ENCODE results near the gene CUX1.
"Not testable (repeated sequence)": the region's sequence is repeated elsewhere in the genome, so short reads cannot be mapped to it uniquely, and the experiment has no call there.

The CUX1 gene

GRCh38 chr7:102228935-102229334 lies 411.5 kb downstream of the CUX1 start:
- no peaks in the 10 kb centered on the region for H3K36me3 ChIP-seq (ENCODE audit: control insufficient read depth, insufficient read depth, low read length)
- no peaks in the 10 kb centered on the region for H3K9me3 ChIP-seq (ENCODE audit: control insufficient read depth, low read length)
- H3K4me3 ChIP-seq (ENCODE audit: low read length) = no peak overlapping the region
- no peaks in the 10 kb centered on the region for H3K27me3 ChIP-seq (ENCODE audit: control insufficient read depth, insufficient read depth, low read length)
- no peak overlapping the region for H3K9ac ChIP-seq (ENCODE audit: low read length)
- H3K4me1 ChIP-seq (ENCODE audit: control insufficient read depth, insufficient read depth, low read length) = no peaks in the 10 kb centered on the region

DNA sequence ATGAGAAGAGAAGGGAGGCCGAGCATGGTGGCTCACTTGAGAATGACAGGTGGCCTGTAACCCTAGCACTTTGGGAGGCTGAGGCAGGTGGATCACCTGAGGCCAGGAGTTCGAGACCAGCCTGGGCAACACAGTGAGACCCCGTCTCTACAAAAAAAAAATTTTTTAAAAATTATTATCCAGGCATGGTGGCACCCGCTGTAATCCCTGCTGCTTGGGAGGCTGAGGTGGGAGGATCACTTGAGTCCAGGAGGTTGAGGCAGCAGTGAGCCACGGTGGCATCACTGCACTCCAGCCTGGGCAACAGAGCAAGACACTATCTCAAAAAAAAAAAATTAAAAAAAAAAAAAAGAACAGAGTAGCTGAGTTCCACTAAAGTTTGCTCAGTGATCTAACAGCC lies 412.7 kb downstream of the CUX1 start:
- not testable (repeated sequence) for H3K27me3 ChIP-seq (ENCODE audit: control insufficient read depth, insufficient read depth, low read length); H3K9ac ChIP-seq (ENCODE audit: low read length); H3K4me1 ChIP-seq (ENCODE audit: control insufficient read depth, insufficient read depth, low read length); H3K4me3 ChIP-seq (ENCODE audit: low read length); H3K36me3 ChIP-seq (ENCODE audit: control insufficient read depth, insufficient read depth, low read length); H3K9me3 ChIP-seq (ENCODE audit: control insufficient read depth, low read length)

DNA sequence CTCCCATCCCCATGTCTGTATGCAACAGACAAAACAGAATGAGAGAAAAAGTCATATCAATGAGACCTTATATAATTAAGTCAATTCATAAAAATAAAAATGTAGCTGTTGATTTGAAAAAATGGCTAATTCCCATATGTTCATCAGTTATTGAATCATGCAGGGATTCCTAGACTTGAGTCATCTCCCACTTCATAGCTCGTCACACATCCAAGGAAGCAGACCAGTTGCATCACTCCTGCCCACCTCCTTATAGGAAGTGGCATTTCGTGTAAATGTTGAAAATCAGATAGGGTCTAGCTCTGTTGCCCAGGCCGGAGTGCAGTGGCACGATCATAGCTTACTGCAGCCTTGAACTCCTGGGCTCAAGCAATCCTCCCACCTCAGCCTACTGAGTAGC lies 413.2 kb downstream of the CUX1 start:
- no peaks in the 10 kb centered on the region for H3K27me3 ChIP-seq (ENCODE audit: control insufficient read depth, insufficient read depth, low read length)
- H3K4me3 ChIP-seq (ENCODE audit: low read length) = no peak overlapping the region
- no peaks in the 10 kb centered on the region for H3K36me3 ChIP-seq (ENCODE audit: control insufficient read depth, insufficient read depth, low read length)
- no peaks in the 10 kb centered on the region for H3K4me1 ChIP-seq (ENCODE audit: control insufficient read depth, insufficient read depth, low read length)
- no peaks in the 10 kb centered on the region for H3K9me3 ChIP-seq (ENCODE audit: control insufficient read depth, low read length)
- no peak overlapping the region for H3K9ac ChIP-seq (ENCODE audit: low read length)

- Histone ChIP-seq H3K9ac (ENCODE audit: low read length) (no peak overlapping the region), H3K36me3 (ENCODE audit: control insufficient read depth, insufficient read depth, low read length) (no peaks in the 10 kb centered on the region), H3K27me3 (ENCODE audit: control insufficient read depth, insufficient read depth, low read length) (no peaks in the 10 kb centered on the region), H3K4me1 (ENCODE audit: control insufficient read depth, insufficient read depth, low read length) (no peaks in the 10 kb centered on the region), H3K4me3 (ENCODE audit: low read length) (no peak overlapping the region), H3K9me3 (ENCODE audit: control insufficient read depth, low read length) (no peaks in the 10 kb centered on the region)
Measured at GRCh38 chr7:102232611-102233286, 415.3 kb downstream of the CUX1 start.

DNA sequence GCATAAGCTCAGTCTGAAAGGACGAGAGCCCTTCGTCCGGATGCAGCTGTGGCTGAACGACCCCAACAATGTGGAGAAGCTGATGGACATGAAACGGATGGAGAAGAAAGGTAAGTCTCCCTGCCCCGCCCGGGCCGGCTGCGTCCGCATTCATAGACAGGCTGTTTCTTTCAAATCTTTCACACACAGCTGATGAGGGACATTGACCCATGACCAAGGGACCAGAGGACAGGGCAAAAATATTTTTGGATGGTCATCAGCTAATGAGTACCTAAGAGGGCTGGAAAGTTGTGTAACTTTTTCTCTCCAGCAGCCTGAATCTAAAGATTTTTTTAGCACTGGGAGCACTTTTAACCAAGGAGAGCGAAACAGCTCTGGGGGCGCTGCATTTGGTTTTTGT lies 416.7 kb downstream of the CUX1 start:
- no peaks in the 10 kb centered on the region for H3K27me3 ChIP-seq (ENCODE audit: control insufficient read depth, insufficient read depth, low read length)
- H3K4me1 ChIP-seq (ENCODE audit: control insufficient read depth, insufficient read depth, low read length) = no peaks in the 10 kb centered on the region
- H3K4me3 ChIP-seq (ENCODE audit: low read length) = no peak overlapping the region
- H3K9me3 ChIP-seq (ENCODE audit: control insufficient read depth, low read length) = no peaks in the 10 kb centered on the region
- no peaks in the 10 kb centered on the region for H3K36me3 ChIP-seq (ENCODE audit: control insufficient read depth, insufficient read depth, low read length)
- H3K9ac ChIP-seq (ENCODE audit: low read length) = no peak overlapping the region

DNA sequence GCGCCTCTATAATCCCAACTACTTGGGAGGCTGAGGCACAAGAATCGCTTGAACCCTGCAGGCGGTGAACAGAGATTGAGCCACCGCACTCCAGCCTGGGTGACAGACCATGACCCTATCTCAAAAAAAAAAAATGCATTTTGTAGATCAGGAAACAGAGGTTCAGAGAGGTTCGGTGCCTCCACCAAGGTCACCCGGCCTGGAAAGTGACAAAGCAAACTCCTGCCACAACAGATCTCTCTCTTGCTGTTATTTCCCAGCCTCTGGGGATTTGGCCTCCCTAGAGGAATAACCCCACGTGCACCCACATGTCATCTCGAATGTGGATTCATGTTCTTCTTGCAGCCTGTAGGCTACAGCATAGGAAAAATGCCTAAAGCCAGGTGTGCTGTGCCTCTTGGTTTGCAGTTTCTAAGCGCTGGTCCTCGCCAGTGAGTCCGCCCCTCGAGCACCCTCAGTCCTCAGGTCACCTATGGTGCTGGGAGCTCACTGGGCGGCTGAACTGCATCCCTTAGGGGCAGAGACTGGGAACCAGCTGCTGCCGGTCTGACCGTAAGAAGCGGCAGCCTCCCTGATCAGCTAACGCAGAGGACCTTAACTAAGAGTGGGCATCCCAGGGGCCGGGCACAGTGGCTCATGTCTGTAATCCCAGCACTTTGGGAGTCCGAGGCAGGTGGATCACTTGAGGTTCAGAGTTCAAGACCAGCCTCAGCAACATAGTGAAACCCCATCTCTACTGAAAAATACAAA lies 417.6 kb downstream of the CUX1 start:
- Histone ChIP-seq H3K36me3 (ENCODE audit: control insufficient read depth, insufficient read depth, low read length) (no peaks in the 10 kb centered on the region), H3K4me1 (ENCODE audit: control insufficient read depth, insufficient read depth, low read length) (no peaks in the 10 kb centered on the region), H3K9me3 (ENCODE audit: control insufficient read depth, low read length) (no peaks in the 10 kb centered on the region), H3K27me3 (ENCODE audit: control insufficient read depth, insufficient read depth, low read length) (no peaks in the 10 kb centered on the region), H3K9ac (ENCODE audit: low read length) (no peak overlapping the region), H3K4me3 (ENCODE audit: low read length) (no peak overlapping the region)

DNA sequence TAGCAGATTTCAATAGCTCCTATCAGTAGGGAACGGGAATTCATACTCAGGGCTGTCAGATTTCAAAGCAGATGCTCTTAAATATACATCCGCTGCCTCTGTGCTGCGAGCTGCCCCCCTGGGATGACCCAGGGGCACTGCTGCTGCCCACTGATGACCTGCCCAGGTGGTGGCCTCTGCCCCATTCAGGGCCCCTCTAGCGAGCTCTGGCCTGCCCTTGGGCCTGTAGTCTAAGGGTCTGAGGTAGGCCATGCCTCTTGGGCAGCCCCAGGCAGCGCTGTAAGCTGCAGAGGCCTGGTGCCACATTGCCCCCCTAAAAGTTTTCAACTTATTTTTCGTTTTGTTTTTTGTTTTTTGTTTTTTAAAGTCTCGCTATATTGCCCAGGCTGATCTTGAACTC lies 418.7 kb downstream of the CUX1 start:
- H3K9ac ChIP-seq (ENCODE audit: low read length) = no peak overlapping the region
- no peak overlapping the region for H3K4me3 ChIP-seq (ENCODE audit: low read length)
- no peaks in the 10 kb centered on the region for H3K9me3 ChIP-seq (ENCODE audit: control insufficient read depth, low read length)
- H3K27me3 ChIP-seq (ENCODE audit: control insufficient read depth, insufficient read depth, low read length) = no peaks in the 10 kb centered on the region
- H3K36me3 ChIP-seq (ENCODE audit: control insufficient read depth, insufficient read depth, low read length) = no peaks in the 10 kb centered on the region
- H3K4me1 ChIP-seq (ENCODE audit: control insufficient read depth, insufficient read depth, low read length) = no peaks in the 10 kb centered on the region

- Histone ChIP-seq H3K9me3 (ENCODE audit: control insufficient read depth, low read length) (no peaks in the 10 kb centered on the region), H3K36me3 (ENCODE audit: control insufficient read depth, insufficient read depth, low read length) (no peaks in the 10 kb centered on the region), H3K27me3 (ENCODE audit: control insufficient read depth, insufficient read depth, low read length) (no peaks in the 10 kb centered on the region), H3K4me3 (ENCODE audit: low read length) (no peak overlapping the region), H3K9ac (ENCODE audit: low read length) (no peak overlapping the region), H3K4me1 (ENCODE audit: control insufficient read depth, insufficient read depth, low read length) (no peaks in the 10 kb centered on the region)
Measured at GRCh38 chr7:102236592-102237287, 419.3 kb downstream of the CUX1 start.

GRCh38 chr7:102239206-102239820 lies 421.9 kb downstream of the CUX1 start:
- Histone ChIP-seq H3K36me3 (ENCODE audit: control insufficient read depth, insufficient read depth, low read length) (no peaks in the 10 kb centered on the region), H3K27me3 (ENCODE audit: control insufficient read depth, insufficient read depth, low read length) (no peaks in the 10 kb centered on the region), H3K9ac (ENCODE audit: low read length) (no peak overlapping the region), H3K9me3 (ENCODE audit: control insufficient read depth, low read length) (no peaks in the 10 kb centered on the region), H3K4me1 (ENCODE audit: control insufficient read depth, insufficient read depth, low read length) (no peaks in the 10 kb centered on the region), H3K4me3 (ENCODE audit: low read length) (no peak overlapping the region)

GRCh38 chr7:102241431-102241830 lies 424.0 kb downstream of the CUX1 start:
- Histone ChIP-seq H3K27me3 (ENCODE audit: control insufficient read depth, insufficient read depth, low read length) (no peaks in the 10 kb centered on the region), H3K36me3 (ENCODE audit: control insufficient read depth, insufficient read depth, low read length) (no peaks in the 10 kb centered on the region)

DNA sequence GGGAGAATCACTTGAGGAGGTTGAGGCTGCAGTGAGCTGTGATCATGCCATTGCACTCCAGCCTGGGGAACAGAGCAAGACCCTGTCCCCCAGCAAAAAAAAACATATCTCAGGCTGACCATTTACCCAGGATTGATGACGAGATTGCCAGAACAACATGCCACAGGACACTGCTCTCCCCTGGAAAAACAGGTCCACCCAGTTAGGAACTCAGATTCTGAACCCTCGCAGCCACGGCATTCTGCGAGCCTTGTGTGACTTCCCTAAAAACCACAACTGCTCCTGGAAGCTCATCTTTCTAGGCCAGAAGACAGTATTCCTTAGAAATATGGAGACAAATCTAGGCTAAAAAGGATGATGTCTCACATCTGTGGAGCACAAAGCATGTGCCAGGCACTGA lies 427.2 kb downstream of the CUX1 start:
- H3K36me3 ChIP-seq (ENCODE audit: control insufficient read depth, insufficient read depth, low read length) = no peaks in the 10 kb centered on the region
- no peaks in the 10 kb centered on the region for H3K9me3 ChIP-seq (ENCODE audit: control insufficient read depth, low read length)
- H3K27me3 ChIP-seq (ENCODE audit: control insufficient read depth, insufficient read depth, low read length) = no peaks in the 10 kb centered on the region
- no peak overlapping the region for H3K4me3 ChIP-seq (ENCODE audit: low read length)
- H3K9ac ChIP-seq (ENCODE audit: low read length) = no peak overlapping the region
- no peaks in the 10 kb centered on the region for H3K4me1 ChIP-seq (ENCODE audit: control insufficient read depth, insufficient read depth, low read length)

More at GRCh38 chr7:102241431-102241830, 424.0 kb downstream of the CUX1 start:
- no peak overlapping the region for H3K4me3 ChIP-seq (ENCODE audit: low read length)
- no peak overlapping the region for H3K9ac ChIP-seq (ENCODE audit: low read length)
- no peaks in the 10 kb centered on the region for H3K9me3 ChIP-seq (ENCODE audit: control insufficient read depth, low read length)
- H3K4me1 ChIP-seq (ENCODE audit: control insufficient read depth, insufficient read depth, low read length) = no peaks in the 10 kb centered on the region

GRCh38 chr7:102248081-102248455 lies 430.6 kb downstream of the CUX1 start:
- Histone ChIP-seq H3K4me3 (ENCODE audit: low read length) (no peak overlapping the region), H3K27me3 (ENCODE audit: control insufficient read depth, insufficient read depth, low read length) (no peaks in the 10 kb centered on the region), H3K36me3 (ENCODE audit: control insufficient read depth, insufficient read depth, low read length) (no peaks in the 10 kb centered on the region), H3K4me1 (ENCODE audit: control insufficient read depth, insufficient read depth, low read length) (no peaks in the 10 kb centered on the region), H3K9ac (ENCODE audit: low read length) (no peak overlapping the region), H3K9me3 (ENCODE audit: control insufficient read depth, low read length) (no peaks in the 10 kb centered on the region)
